Endothelial cell of umbilical vein (primary cell): ENCODE results near the gene GLTP. TPM values are rescaled to one million over a fixed set of nuclear protein-coding genes. Genes with fewer than 3 reads are reported as not detected.

ENCODE experiments used
- BruUV-seq: library from RNA; stranded (reverse); fragments of 400-500 nt; replicated peaks from 2 replicates; lab custom pipeline; 2021; lab: Mats Ljungman, UMichigan
- CTCF ChIA-PET: fragments of 300-600, 350-600 bp; sonication (Branson Sonifier 250); formaldehyde crosslinking; loops from one replicate; lab custom pipeline; 2021; ENCODE audit warnings: antibody characterized with exemption, inconsistent platforms; lab: Charles Lee
- POLR2A ChIA-PET: fragments of 300-600, 350-600 bp; sonication (Branson Sonifier 250); formaldehyde crosslinking; loops from one replicate; lab custom pipeline; 2021; ENCODE audit warnings: antibody characterized with exemption, inconsistent platforms; lab: Charles Lee
- DNase-seq: peaks from one replicate; pipeline ENCODE4 v3.0.0-alpha.2; 2011; ENCODE audit warnings: low read depth, low spot score
- FAIRE-seq: peaks from 2 replicates; lab custom pipeline; 2011; peaks lifted over from hg19 to GRCh38; lab: Jason Lieb, UNC
- H2AFZ ChIP-seq: 2 replicates; pipeline ENCODE4 v1.6.0; 2012; ENCODE audit warnings: low read depth, low read length, control low read depth, inconsistent platforms
- H3K27ac ChIP-seq: 2 replicates; pipeline ENCODE4 v1.5.1; 2011; ENCODE audit warnings: low read depth, mild to moderate bottlenecking, control low read depth, low read length, moderate library complexity; ENCODE audit not compliant: insufficient read depth
- H3K27me3 ChIP-seq, 2 experiments: 2 replicates each; pipeline versions ENCODE4 v1.6.0 to v1.6.1; 2011; ENCODE audit warnings: low read length in 2 of 2, mixed read lengths in 1 of 2; ENCODE audit not compliant: control insufficient read depth in 2 of 2, insufficient read depth in 2 of 2
- H3K36me3 ChIP-seq, 2 experiments: 2 replicates in 1 of 2; 3 replicates in 1 of 2; pipeline ENCODE4 v1.5.1; 2011; ENCODE audit warnings: low read length in 2 of 2, mild to moderate bottlenecking in 1 of 2, moderate library complexity in 1 of 2; ENCODE audit not compliant: control insufficient read depth in 2 of 2, insufficient read depth in 2 of 2; ENCODE audit errors: extremely low read depth in 1 of 2
- H3K4me1 ChIP-seq: 3 replicates; pipeline ENCODE4 v1.5.1; 2011; ENCODE audit warnings: mild to moderate bottlenecking, low read length; ENCODE audit not compliant: control insufficient read depth, insufficient read depth; ENCODE audit errors: extremely low read depth
- H3K4me2 ChIP-seq: 2 replicates; pipeline ENCODE4 v1.6.1; 2011; ENCODE audit warnings: low read length, control low read depth, mixed read lengths; ENCODE audit not compliant: insufficient read depth
- H3K4me3 ChIP-seq, 3 experiments: fragments of 200-600 bp in 1 of 3; sonication (generic), shearing (Covaris generic) in 1 of 3; replicated peaks in 1 of 3; 2 replicates each; pipeline ENCODE4 v1.5.1; 2011 to 2016; ENCODE audit warnings: control low read depth in 3 of 3, low read length in 3 of 3, mild to moderate bottlenecking in 2 of 3, inconsistent platforms in 1 of 3, low read depth in 1 of 3, moderate library complexity in 1 of 3; ENCODE audit not compliant: insufficient read depth in 1 of 3
- H3K79me2 ChIP-seq: 2 replicates; pipeline ENCODE4 v1.6.0; 2012; ENCODE audit warnings: low read length, inconsistent platforms; ENCODE audit not compliant: control insufficient read depth, insufficient read depth
- H3K9ac ChIP-seq: replicated peaks from 2 replicates; pipeline ENCODE3; 2011; ENCODE audit warnings: low read length, control low read depth; ENCODE audit not compliant: insufficient read depth; ENCODE audit errors: extremely low read depth
- H3K9me1 ChIP-seq: replicated peaks from 3 replicates; pipeline ENCODE4 v1.6.0; 2011; ENCODE audit warnings: mild to moderate bottlenecking, low read length; ENCODE audit not compliant: control insufficient read depth, insufficient read depth; ENCODE audit errors: extremely low read depth
- H3K9me3 ChIP-seq: replicated peaks from 2 replicates; pipeline ENCODE4 v1.5.1; 2012; ENCODE audit warnings: low read length, inconsistent platforms; ENCODE audit not compliant: control insufficient read depth, insufficient read depth
- H4K20me1 ChIP-seq: replicated peaks from 2 replicates; pipeline ENCODE3; 2011; ENCODE audit warnings: mild to moderate bottlenecking, low read length; ENCODE audit not compliant: control insufficient read depth, insufficient read depth; ENCODE audit errors: extremely low read depth
- FOS ChIP-seq: IDR thresholded peaks from 2 replicates; pipeline ENCODE4 v1.6.1; 2011; ENCODE audit warnings: mild to moderate bottlenecking, low read length, moderate library complexity, borderline replicate concordance; ENCODE audit not compliant: insufficient read depth
- GATA2 ChIP-seq: IDR thresholded peaks from 2 replicates; pipeline ENCODE4 v1.7.0; 2011; ENCODE audit warnings: low read depth, mild to moderate bottlenecking, moderate library complexity, mixed read lengths, low read length; ENCODE audit not compliant: insufficient read length, insufficient read depth
- JUN ChIP-seq: IDR thresholded peaks from 2 replicates; pipeline ENCODE4 v1.6.1; 2011; ENCODE audit warnings: borderline replicate concordance, low read depth; ENCODE audit not compliant: insufficient read length, insufficient read depth
- MYC ChIP-seq: IDR thresholded peaks from one replicate; pipeline ENCODE4 v1.6.1; 2011; ENCODE audit warnings: mild to moderate bottlenecking, low read depth, low read length
- POLR2A ChIP-seq: IDR thresholded peaks from 2 replicates; pipeline ENCODE4 v1.6.1; 2012; ENCODE audit warnings: low read depth, mild to moderate bottlenecking, control low read depth, low read length
- POLR2AphosphoS5 ChIP-seq: IDR thresholded peaks from 2 replicates; pipeline ENCODE4 v1.6.1; 2012; ENCODE audit warnings: low read depth, mild to moderate bottlenecking, control low read depth, low read length, moderate library complexity; ENCODE audit not compliant: insufficient read depth
- dilution Hi-C: fragments of 300-500 bp; cut with MboI; formaldehyde crosslinking; loops from one replicate; pipeline ENCODE4 v1.15.0; 2019; ENCODE audit warnings: low sequenced_read_pairs; ENCODE audit not compliant: extremely low pct_ligation_motif_present
- intact Hi-C: fragments of 100-400 bp; cut with micrococcal nuclease; formaldehyde crosslinking; loops from one replicate; pipeline ENCODE4 v1.10.0; 2022
- polyA plus RNA-seq, 4 experiments: library from polyadenylated mRNA; depleted of rRNA in 3 of 4; stranded (reverse) in 3 of 4; unstranded in 1 of 4; fragments of >200 nt; gene quantifications; 2 replicates each; pipeline versions ENCODE4 v1.2.1 to v1.2.3, GENCODE V29; 2011 to 2012; ENCODE audit warnings: missing spikeins in 1 of 4
- total RNA-seq: library from RNA; stranded (reverse); gene quantifications from 2 replicates; pipeline ENCODE4 v1.2.3, GENCODE V29; 2021
- TF ChIP-seq, protein P1 (sequence below): IDR thresholded peaks from 2 replicates; pipeline ENCODE4 v1.6.1; 2011; ENCODE audit not compliant: insufficient read depth, insufficient read length
- TF ChIP-seq, protein P2 (sequence below), 2 donors: IDR thresholded peaks; 1 replicate in 1 of 2; 2 replicates in 1 of 2; pipeline ENCODE4 v1.5.1; 2011; ENCODE audit warnings: low read length in 2 of 2, mild to moderate bottlenecking in 2 of 2, moderate library complexity in 2 of 2, control low read depth in 1 of 2, inconsistent platforms in 1 of 2, low read depth in 1 of 2; ENCODE audit not compliant: insufficient read depth in 1 of 2; ENCODE audit errors: extremely low read depth in 1 of 2

The GLTP gene
- total and polyA plus RNA-seq, 2 donors (not counting 3 experiments of a cell fraction or from before 2014, with no cell fraction given), result 21.5 to 46.6 TPM

DNA sequence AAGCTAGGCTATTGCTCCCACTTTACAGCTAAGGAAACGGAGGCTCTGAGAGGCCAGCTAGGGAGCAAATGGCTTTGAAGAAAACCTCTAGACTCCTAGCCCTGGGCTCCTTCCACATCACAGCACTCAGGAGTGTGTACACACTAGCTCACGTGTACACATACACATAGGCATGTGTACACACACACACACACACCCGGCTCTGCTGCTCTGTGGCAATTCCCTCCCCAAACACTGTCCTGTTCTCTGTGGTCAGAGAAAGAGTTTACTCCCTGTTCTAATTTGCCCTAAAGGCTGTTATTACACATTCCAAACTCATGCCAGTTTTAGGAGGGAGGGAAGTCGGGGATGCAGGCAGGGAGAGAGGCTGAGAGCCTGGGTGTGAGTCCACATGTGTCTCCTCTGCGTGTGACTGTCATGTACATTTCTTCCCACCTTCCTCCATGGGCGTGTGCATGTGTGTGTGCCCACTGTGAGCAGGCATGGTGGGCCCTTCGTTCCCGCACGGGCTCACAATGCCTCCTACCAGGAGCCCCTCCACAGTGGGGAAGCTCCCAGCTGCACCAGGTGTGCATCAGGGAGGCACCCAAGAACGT, 61.3 kb downstream of the GLTP start:
- H3K27me3 ChIP-seq, result no peaks in the 10 kb centered on the region
- H3K4me1 ChIP-seq, result no peaks in the 10 kb centered on the region
- ChIA-PET CTCF (interaction anchor here (1.1 to 3.3 kb wide), 3 partner anchors 10 to 26 kb away, joined by 3 to 13 read pairs (median 3); no protein-coding TSS in a partner anchor), POLR2A (no interaction called here)
- BruUV-seq, result no TSS peak
- no peak overlapping the region for H2AFZ ChIP-seq
- no peak overlapping the region for H3K4me2 ChIP-seq
- H4K20me1 ChIP-seq, result no peaks in the 10 kb centered on the region
- no peak overlapping the region for H3K4me3 ChIP-seq
- TF ChIP-seq MYC (no peak), FOS (no peak), GATA2 (no peak), POLR2A (no peak), POLR2AphosphoS5 (no peak)
- TF ChIP-seq, protein P1, sequence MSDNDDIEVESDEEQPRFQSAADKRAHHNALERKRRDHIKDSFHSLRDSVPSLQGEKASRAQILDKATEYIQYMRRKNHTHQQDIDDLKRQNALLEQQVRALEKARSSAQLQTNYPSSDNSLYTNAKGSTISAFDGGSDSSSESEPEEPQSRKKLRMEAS, result no peak
- dilution Hi-C loops, result no loop called here
- FAIRE-seq (no peak), DNase-seq (no peak)
- H3K9me1 ChIP-seq, result no peaks in the 10 kb centered on the region
- H3K9ac ChIP-seq, result no peak overlapping the region
- intact Hi-C loops, result no loop called here
- H3K36me3 ChIP-seq, result peaks cover 0 to 4% of the 10 kb centered on the region in 2 experiments
- no peak overlapping the region for H3K27ac ChIP-seq
- H3K79me2 ChIP-seq, result no peaks in the 10 kb centered on the region
- no peaks in the 10 kb centered on the region for H3K9me3 ChIP-seq

DNA sequence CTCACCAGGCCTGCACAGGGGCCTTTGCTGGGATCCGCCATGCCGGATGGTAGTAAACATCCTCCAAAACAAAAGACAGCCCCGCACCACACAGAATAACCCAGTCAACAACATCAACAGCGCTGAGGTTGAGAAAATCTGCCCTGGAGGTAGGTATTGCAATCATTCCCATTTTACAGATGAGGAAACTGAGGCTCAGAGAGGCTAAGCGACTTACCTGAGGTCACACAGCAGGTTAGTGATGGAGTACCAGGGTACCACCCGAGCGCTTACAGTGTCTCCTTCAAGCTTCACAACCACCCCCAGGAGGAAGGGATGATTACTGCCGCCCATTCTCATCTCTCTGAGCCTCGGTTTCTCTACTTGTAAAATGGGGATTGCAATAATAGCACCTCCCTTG, 62.1 kb downstream of the GLTP start:
- intact Hi-C loops, result no loop called here
- no peaks in the 10 kb centered on the region for H3K27me3 ChIP-seq
- no peaks in the 10 kb centered on the region for H3K9me1 ChIP-seq
- H3K9ac ChIP-seq, result no peak overlapping the region
- no peaks in the 10 kb centered on the region for H4K20me1 ChIP-seq
- dilution Hi-C loops, result no loop called here
- no peak overlapping the region for H3K4me2 ChIP-seq
- H3K9me3 ChIP-seq, result no peaks in the 10 kb centered on the region
- H3K27ac ChIP-seq, result no peak overlapping the region
- peaks cover 0 to 5% of the 10 kb centered on the region in 2 experiments for H3K36me3 ChIP-seq
- no peak for FAIRE-seq
- DNase-seq, result no peak
- ChIA-PET POLR2A (no interaction called here), CTCF (interaction anchor here (1.4 to 3.3 kb wide), 2 partner anchors 12 to 26 kb away, joined by 3 to 13 read pairs; no protein-coding TSS in a partner anchor)
- TF ChIP-seq FOS, result no peak
- TF ChIP-seq, protein P1, result no peak
- no peak for TF ChIP-seq GATA2
- TF ChIP-seq JUN, result no peak
- no peak for TF ChIP-seq POLR2A
- TF ChIP-seq, protein P2, sequence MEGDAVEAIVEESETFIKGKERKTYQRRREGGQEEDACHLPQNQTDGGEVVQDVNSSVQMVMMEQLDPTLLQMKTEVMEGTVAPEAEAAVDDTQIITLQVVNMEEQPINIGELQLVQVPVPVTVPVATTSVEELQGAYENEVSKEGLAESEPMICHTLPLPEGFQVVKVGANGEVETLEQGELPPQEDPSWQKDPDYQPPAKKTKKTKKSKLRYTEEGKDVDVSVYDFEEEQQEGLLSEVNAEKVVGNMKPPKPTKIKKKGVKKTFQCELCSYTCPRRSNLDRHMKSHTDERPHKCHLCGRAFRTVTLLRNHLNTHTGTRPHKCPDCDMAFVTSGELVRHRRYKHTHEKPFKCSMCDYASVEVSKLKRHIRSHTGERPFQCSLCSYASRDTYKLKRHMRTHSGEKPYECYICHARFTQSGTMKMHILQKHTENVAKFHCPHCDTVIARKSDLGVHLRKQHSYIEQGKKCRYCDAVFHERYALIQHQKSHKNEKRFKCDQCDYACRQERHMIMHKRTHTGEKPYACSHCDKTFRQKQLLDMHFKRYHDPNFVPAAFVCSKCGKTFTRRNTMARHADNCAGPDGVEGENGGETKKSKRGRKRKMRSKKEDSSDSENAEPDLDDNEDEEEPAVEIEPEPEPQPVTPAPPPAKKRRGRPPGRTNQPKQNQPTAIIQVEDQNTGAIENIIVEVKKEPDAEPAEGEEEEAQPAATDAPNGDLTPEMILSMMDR (IDR thresholded peaks at IDR 0.05; ENCODE audit: extremely low read depth in 1 of 2, insufficient read depth in 1 of 2, low read depth in 1 of 2, low read length in 2 of 2), result no peak
- no peak for TF ChIP-seq POLR2AphosphoS5
- no peak overlapping the region for H3K4me3 ChIP-seq
- H2AFZ ChIP-seq, result no peak overlapping the region
- no peaks in the 10 kb centered on the region for H3K4me1 ChIP-seq
- no TSS peak for BruUV-seq
- no peaks in the 10 kb centered on the region for H3K79me2 ChIP-seq
